Keratinocyte (primary cell): ENCODE data around the gene FOSB.

Experiments
- EZH2 ChIP-seq: IDR thresholded peaks from one replicate; pipeline ENCODE4 v1.6.1; 2012; ENCODE audit warnings: inconsistent platforms, mild to moderate bottlenecking, low read length, moderate library complexity
- TF ChIP-seq, protein P1 (sequence below), 3 experiments: IDR thresholded peaks in 1 of 3; conservative IDR thresholded peaks in 1 of 3; optimal IDR thresholded peaks in 1 of 3; 2 replicates in 2 of 3; 3 replicates in 1 of 3; pipeline versions ENCODE3 to v1.5.1; 2011; ENCODE audit warnings: low read length in 3 of 3, mild to moderate bottlenecking in 3 of 3, moderate library complexity in 2 of 3, control low read depth in 1 of 3, inconsistent platforms in 1 of 3; ENCODE audit not compliant: insufficient read depth in 2 of 3; ENCODE audit errors: extremely low read depth in 1 of 3

DNA sequence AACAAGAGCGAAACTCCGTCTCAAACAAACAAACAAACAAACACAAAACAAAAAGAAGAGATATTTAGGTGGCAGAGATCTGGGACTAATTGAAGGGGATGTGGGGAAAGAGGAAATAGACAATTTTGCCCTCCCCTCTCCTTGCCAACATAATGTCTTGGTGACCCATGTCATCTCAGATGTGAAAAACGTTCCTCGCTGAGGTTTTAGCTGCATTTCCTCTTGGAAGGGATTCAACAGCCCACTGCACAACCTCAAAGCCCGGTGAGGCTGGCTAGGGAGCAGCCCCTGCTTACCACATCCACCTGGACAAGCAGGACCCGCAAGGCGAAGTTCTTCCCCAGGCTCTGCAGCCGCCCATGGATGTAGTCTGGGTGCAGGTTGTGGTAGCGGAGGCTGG is 49.0 kb upstream of the FOSB start:
- TF ChIP-seq, protein P1, sequence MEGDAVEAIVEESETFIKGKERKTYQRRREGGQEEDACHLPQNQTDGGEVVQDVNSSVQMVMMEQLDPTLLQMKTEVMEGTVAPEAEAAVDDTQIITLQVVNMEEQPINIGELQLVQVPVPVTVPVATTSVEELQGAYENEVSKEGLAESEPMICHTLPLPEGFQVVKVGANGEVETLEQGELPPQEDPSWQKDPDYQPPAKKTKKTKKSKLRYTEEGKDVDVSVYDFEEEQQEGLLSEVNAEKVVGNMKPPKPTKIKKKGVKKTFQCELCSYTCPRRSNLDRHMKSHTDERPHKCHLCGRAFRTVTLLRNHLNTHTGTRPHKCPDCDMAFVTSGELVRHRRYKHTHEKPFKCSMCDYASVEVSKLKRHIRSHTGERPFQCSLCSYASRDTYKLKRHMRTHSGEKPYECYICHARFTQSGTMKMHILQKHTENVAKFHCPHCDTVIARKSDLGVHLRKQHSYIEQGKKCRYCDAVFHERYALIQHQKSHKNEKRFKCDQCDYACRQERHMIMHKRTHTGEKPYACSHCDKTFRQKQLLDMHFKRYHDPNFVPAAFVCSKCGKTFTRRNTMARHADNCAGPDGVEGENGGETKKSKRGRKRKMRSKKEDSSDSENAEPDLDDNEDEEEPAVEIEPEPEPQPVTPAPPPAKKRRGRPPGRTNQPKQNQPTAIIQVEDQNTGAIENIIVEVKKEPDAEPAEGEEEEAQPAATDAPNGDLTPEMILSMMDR (optimal IDR thresholded peaks at IDR 0.05 in 1 of 3, IDR thresholded peaks at IDR 0.05 in 1 of 3, conservative IDR thresholded peaks at IDR 0.05 in 1 of 3; ENCODE audit: extremely low read depth in 1 of 3, insufficient read depth in 2 of 3, low read length in 3 of 3) = no peak
- no peak for TF ChIP-seq EZH2
